ENCODE results near the gene HCN1.
A peak's percentile ranks its signal among the peaks of the same experiment; 100 is the strongest.

Gene HCN1

DNA sequence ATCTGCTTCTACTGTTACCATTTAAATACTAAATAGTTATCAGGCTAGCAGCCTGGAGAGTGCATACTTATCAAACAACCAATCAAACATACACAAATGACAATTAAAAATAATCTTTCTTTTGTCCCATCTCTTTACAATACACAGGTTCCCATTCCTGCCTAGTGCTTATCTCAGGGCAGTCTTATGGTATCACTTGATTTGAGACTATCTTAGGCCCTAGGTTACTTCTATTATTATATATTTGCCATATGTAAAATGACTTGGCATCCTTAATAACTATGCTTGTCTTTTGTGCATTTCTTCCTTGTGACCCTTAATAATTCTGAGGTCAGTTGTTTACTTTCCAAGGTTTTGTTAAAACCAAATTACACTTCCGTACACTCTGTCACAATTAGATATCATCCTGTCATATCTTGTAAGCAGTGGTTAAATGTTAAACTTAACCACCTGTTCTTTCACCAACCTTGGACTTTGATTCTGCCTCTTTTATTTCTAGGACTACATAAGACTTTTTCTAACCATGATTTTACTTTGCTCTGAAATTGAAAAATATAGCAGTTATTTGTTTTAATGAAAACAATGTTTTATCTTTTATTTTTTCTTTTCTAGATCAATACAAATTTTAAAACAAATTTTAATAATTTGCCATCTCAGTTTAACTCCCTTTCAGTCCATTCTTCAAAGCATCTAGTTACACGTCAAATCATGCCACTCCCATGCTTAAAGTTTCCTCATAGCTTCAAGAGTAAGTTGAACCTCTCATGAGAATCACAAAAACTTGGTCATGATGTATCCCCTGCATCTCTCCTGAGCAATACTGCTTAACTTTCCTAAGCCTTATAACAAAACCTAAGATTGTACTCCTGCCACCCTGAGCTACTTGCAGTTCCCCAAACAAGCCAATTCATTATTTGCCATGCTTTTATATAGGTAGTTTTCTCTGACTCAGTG lies 281.3 kb downstream of the HCN1 start:
- TF ChIP-seq, protein P1, sequence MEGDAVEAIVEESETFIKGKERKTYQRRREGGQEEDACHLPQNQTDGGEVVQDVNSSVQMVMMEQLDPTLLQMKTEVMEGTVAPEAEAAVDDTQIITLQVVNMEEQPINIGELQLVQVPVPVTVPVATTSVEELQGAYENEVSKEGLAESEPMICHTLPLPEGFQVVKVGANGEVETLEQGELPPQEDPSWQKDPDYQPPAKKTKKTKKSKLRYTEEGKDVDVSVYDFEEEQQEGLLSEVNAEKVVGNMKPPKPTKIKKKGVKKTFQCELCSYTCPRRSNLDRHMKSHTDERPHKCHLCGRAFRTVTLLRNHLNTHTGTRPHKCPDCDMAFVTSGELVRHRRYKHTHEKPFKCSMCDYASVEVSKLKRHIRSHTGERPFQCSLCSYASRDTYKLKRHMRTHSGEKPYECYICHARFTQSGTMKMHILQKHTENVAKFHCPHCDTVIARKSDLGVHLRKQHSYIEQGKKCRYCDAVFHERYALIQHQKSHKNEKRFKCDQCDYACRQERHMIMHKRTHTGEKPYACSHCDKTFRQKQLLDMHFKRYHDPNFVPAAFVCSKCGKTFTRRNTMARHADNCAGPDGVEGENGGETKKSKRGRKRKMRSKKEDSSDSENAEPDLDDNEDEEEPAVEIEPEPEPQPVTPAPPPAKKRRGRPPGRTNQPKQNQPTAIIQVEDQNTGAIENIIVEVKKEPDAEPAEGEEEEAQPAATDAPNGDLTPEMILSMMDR (IDR thresholded peaks at IDR 0.05; ENCODE audit: low read length, missing control alignments): no peak
- no peak for DNase-seq (ENCODE audit: low read depth)
- H3K4me3 ChIP-seq (replicated peaks; ENCODE audit: low read depth, low read length): no peak overlapping the region

DNA sequence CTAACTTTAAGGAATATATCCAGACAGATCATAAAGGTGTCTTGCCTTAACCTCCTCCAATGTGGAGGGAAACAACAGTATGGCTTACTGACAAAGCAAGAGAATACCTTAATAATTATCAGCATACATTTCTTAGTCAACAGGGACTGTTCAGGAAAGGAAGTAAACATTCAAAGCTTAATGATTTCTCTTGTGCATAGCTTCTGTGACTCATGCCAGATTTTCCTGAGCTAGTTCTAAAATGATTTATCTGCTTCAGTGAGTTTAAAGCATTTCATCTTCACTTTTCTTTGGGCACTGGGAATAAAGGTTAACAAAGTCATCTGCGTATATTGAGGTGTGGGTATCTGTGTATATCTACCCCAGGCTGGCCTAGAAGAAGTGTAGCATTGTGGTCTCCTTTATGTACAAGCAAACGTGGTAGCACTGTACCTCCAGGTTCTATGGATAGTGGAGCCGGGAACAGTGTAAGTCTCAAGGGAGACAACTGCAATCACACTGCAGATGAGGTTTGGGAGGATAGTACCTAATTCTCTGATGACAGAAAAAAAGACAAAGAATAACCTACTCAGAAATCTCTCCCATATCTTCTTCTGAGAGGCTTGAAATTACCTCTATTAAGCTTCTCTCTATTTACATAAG lies 284.1 kb downstream of the HCN1 start:
- TF ChIP-seq, protein P1 (IDR thresholded peaks at IDR 0.05; ENCODE audit: low read length, missing control alignments): no peak
- peak; percentile 6 for DNase-seq (ENCODE audit: low read depth)
- no peak overlapping the region for H3K4me3 ChIP-seq (replicated peaks; ENCODE audit: low read depth, low read length)

DNA sequence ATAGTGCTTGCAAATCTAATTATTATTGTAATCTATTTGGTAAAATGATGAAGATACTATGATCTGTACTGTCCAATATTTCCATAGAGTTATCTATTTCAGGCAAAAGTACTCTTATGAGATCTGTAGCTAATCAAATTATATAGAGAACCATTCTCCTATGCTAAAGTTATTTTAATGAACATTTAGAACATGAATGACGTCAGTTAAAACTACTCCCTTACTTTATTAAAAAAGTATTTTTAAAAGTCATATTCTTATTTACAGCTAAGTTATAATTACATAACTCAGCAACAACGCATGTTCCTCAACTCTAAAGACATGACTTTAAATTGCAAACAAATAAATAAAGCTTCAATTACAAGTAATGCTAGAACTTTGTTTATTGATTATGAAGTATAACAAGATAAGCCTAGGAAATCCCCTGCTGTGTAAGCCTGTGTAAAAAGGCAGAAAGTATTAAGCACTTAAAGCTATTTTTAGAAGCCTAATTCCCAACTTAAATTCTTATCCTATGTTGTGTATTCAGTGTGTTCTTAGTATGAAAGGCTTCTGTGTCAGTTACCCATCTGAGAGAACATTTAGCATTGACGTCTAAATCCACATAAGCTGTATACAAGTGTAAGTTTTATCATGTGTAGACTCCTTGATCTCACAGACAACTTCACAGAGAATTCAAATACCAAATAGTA lies 285.7 kb downstream of the HCN1 start:
- DNase-seq (ENCODE audit: low read depth): no peak
- TF ChIP-seq, protein P1 (IDR thresholded peaks at IDR 0.05; ENCODE audit: low read length, missing control alignments): no peak
- no peak overlapping the region for H3K4me3 ChIP-seq (replicated peaks; ENCODE audit: low read depth, low read length)

DNA sequence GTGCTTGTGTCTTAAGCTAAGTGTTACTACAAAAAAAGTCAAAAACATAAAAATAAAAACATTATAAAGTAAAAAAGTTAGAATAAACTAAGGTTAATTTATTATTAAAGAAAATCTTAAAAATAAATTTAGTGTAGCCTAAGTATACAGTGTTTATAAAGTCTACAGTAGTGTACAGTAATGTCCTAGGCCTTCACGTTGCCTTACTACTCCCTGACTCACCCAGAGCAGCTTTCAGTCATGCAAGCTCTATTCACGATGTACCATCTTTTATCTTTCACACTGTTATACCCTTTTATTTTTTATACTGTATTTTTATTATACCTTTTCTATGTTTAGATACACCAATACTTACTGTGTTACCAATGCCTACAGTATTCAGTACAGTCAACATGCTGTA lies 288.1 kb downstream of the HCN1 start:
- no peak for DNase-seq (ENCODE audit: low read depth)
- TF ChIP-seq, protein P1 (IDR thresholded peaks at IDR 0.05; ENCODE audit: low read length, missing control alignments): no peak
- H3K4me3 ChIP-seq (replicated peaks; ENCODE audit: low read depth, low read length): no peak overlapping the region

DNA sequence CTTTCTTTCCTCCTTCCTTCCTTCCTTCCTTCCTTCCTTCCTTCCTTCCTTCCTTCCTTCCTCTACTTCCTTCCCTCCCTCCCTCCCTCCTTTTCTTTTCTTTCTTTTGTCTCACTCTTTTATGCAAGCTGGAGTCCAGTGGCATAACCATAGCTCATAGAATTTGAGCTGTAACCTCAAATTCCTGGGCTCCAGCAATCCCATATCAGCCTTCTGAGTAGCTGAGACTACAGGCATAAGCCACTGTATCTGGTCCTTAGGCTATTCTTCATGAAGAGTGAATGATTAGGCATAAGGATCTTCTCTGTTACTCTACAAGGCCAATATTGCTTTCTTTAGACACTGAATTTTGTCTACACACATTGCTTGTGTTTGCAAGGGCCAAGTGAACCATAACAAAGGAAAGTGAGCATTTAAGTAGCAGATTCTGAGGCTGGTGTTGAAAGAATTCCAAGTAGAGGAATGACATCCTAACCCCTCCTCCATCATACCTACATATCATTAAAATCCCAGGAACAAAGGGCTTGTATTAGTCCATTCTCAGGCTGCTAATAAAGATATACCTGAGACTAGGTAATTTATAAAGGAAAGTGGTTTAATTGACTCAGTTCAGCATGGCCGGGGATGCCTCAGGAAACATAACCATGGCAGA lies 293.2 kb downstream of the HCN1 start:
- DNase-seq (ENCODE audit: low read depth): no peak
- TF ChIP-seq, protein P1 (IDR thresholded peaks at IDR 0.05; ENCODE audit: low read length, missing control alignments): no peak
- no peak overlapping the region for H3K4me3 ChIP-seq (replicated peaks; ENCODE audit: low read depth, low read length)

DNA sequence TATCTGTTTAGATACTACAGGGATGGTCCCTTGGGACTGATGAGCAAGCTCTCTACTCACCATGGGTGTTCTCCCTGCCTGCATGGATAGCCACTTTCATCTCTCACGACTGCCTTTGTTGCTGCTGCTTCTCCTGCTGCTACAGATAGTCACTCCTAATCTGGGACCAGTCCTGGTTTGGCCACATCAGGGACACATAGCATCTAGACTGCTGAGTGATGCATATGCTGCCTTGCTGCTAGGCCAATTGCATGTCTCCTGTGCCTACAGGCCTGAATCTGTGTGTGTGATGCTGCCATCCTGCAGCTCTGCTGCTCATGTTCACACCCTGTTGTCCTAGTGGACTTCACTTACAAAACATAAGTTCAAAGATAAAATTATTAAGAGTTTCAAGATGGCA lies 297.1 kb downstream of the HCN1 start:
- no peak for DNase-seq (ENCODE audit: low read depth)
- TF ChIP-seq, protein P1 (IDR thresholded peaks at IDR 0.05; ENCODE audit: low read length, missing control alignments): no peak
- no peak overlapping the region for H3K4me3 ChIP-seq (replicated peaks; ENCODE audit: low read depth, low read length)
